ENCODE results near the gene SLC25A26.

Gene SLC25A26

DNA sequence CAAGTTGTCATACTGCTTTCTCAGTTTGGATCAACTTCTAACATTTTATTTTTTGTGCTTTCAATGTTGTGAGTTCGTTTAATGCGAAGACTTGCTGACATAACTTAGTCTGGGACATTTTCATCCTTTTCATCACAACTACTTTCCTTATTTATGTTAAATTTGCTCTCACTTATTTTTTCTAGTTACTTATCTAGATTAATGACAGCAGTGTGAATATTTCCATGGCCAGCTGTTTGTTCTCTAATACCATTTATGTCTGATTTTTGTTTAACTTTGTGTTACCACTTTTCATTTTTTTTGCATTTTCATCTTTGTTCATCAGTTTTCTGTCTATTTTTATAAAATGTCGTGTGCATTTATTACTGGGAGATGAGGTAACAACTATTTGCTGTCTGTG lies 6.2 kb downstream of the SLC25A26 start:
- DNase-seq (ENCODE audit: low spot score) = no peak

DNA sequence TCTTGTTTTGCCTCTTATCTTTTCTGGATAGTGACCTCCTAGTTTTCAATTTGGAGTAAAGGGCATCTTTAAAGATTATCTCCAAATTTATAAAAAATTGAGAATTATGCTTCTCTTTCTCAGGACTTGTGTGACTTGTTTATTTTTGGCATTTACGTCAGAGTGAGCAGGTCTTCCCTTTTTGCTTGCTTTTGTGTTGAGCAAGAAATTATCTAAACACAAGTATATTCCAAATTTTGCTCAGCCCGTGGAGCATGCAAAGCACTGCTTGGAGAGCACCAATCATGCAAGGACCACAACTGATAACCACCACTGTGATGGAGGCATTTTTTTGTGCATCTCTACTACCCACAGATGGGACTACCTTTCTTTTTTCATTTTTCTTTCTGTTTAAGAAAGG lies 7.1 kb downstream of the SLC25A26 start:
- no peak for DNase-seq (ENCODE audit: low spot score)

DNA sequence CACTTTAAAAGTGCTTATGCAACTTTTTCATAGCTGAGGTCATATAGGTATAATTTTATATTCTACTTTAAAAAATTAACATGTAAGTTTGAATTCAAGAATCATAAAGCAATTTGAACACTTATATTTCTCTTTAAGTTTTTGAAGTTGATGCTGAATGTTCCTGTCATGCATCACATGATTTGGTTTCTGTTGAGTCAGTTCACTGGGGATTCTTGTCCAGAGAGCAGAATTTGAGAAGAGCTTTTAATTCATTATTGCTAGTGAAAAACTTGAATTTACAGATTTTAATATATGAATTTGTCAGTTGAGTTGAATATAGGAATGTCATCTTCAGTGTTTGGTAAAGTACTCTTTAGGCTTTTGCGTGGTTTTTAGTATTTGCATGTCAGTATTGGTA lies 7.9 kb downstream of the SLC25A26 start:
- no peak for DNase-seq (ENCODE audit: low spot score)

DNA sequence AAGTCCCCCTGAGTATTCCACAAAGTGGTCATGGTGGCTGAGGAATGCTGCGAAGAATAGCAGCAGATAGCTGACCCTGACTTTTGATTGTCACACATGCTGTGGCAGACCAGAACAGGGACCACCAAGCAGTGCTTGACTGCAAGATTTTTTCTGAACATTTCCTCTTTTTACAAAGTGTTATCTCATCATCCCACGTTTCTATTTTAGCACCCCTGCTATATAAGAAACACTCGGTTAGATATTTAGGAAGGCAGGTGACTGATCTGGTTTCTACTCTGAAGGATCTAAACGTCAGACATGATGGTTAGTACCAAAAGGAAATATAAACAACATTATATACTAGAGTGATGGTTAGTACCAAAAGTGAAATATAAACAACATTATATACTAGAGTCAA lies 9.1 kb downstream of the SLC25A26 start:
- DNase-seq (ENCODE audit: low spot score) = no peak

DNA sequence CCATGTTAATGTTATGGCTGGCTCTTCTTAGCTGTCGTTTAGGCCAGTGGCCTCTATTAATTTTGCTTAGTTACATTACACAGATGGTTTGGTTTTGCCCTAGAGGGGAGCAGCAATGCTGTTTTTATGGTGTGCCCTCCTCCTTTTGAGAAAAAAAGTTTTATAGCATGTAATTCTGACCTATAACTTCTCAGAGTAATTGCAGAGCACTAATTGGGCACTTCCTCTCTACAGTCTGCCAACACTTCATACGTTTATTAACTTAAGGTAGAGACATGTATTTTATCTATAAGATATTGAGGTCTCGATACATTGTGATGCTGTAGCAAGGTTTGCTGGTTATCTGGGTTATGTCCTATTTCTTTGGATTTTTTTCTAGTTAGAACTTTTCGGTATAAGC lies 12.2 kb downstream of the SLC25A26 start:
- DNase-seq (ENCODE audit: low spot score) = no peak

DNA sequence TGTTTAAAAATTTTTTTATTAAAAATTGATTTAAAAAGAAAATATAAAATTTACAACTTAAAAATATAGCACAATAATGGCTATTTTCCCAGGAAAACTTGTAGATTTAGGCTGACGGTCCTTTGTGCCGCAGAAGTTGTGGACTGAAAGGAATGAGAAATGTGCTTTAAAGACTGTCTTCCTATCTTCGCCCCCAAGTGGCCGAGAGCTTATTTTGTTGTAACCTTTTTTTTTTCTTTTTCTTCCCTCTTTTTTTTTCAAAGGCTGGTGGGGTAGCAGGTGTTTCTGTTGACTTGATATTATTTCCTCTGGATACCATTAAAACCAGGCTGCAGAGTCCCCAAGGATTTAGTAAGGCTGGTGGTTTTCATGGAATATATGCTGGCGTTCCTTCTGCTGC lies 15.5 kb downstream of the SLC25A26 start:
- DNase-seq (ENCODE audit: low spot score) = no peak

DNA sequence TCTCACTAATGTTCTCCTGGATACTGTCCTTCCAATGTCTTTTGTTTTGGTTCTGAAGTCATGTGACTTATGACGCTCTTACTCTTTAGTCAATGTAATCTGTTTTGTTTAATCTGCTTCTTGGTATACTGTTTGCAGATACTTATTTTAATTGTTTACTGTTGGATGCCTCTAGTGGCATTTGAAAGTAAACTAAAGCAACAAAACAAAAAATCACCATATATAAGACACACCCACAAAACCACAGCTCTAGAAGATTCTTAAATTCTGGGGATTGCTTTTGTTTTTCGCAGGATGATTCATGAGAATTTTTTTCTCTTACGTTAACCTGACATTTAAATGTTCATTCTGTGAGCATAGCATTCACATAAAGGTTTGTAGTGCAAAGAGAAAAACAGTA lies 16.8 kb downstream of the SLC25A26 start:
- DNase-seq (ENCODE audit: low spot score) = no peak

DNA sequence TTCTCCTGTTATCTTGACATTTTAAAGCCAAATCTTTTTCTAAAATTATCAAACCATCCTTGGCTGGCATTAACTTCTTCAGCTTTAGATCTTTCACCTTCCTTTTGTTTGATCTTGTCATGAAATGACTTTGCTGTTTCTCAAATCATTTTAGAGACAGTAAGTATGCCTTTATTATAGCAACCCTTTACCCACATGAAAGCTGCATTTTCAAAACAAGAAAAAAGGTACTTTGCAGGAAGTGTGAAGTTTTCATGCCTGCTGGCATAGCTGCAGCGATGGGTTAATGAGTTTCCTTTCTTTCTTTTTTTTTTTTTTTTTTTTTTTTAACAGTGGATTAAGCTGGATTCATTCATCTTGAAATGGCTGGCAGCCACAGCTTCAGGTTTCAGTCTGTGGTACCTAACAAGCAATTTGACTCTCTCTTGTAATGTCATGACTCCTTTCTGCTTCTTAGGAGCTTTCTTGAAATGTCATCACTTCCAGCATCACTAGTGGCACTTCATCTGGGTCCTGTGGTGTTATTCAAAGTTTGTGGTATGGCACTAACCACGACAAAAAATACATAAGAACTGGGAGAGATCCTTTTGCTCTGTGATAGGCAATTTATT lies 18.8 kb downstream of the SLC25A26 start:
- DNase-seq (ENCODE audit: low spot score) = no peak

DNA sequence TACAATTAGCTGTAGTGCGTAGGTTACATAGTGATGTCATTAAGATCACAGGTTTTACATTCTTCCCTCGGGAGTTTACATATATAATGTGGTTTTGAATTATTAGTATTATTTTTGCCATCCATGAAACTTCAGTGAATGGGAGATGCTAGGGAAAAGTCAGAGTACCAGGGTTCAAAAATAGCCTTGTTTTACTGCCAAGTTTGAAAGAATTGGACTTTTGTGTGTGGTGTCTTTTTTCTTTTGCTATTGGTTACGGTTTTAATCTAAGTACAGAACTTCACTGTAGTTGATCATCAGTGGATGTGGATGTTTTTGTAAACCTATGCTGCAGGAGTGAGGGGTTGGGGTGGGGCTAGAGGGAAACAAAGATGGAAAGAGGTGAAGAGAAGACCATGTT lies 20.7 kb downstream of the SLC25A26 start:
- DNase-seq (ENCODE audit: low spot score) = no peak

DNA sequence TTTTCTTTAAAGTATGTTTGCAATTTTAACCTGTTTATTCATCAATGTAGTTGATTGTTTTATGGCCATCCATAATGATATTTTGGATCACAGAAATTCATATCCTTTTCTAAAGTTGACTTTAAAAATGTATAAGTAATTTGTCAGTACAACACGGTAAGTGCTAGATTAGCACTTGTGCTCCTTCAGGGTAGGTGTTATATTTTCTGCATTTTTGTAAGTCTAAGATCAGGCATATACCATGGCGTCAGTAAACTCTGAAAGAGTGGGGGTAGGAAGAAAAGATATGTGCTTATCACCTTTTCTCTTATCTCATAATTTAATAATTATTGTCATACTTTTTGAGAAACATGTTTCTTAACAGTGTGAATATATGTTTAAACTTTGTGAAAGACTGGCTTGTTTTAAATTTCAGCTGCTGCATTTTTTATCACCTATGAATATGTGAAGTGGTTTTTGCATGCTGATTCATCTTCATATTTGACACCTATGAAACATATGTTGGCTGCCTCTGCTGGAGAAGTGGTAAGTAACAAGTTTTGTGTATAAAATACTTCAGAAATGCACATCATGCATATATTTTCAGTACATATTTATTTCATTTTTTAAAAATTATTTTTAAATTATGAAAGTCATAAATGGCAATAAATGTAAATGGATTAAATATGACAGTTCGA lies 22.1 kb downstream of the SLC25A26 start:
- DNase-seq (ENCODE audit: low spot score) = no peak

DNA sequence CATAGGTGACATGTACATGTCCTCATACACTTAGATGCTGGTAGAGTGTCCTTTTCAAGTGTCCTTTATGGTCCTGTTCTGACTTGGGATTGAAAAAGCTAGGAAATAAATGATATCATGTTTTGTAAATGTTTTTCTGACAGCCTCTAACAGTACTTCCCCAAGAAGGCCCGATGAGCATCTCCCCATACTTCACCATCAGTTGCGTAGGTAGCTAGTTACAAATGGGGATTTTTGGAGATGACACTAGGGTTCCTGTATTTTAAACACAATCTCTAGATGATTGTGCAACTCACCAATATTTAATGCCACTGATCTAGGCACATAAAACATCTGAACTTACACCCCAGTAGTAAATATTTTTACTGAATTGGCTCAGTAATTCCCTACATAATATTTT lies 27.8 kb downstream of the SLC25A26 start:
- DNase-seq (ENCODE audit: low spot score) = no peak

DNA sequence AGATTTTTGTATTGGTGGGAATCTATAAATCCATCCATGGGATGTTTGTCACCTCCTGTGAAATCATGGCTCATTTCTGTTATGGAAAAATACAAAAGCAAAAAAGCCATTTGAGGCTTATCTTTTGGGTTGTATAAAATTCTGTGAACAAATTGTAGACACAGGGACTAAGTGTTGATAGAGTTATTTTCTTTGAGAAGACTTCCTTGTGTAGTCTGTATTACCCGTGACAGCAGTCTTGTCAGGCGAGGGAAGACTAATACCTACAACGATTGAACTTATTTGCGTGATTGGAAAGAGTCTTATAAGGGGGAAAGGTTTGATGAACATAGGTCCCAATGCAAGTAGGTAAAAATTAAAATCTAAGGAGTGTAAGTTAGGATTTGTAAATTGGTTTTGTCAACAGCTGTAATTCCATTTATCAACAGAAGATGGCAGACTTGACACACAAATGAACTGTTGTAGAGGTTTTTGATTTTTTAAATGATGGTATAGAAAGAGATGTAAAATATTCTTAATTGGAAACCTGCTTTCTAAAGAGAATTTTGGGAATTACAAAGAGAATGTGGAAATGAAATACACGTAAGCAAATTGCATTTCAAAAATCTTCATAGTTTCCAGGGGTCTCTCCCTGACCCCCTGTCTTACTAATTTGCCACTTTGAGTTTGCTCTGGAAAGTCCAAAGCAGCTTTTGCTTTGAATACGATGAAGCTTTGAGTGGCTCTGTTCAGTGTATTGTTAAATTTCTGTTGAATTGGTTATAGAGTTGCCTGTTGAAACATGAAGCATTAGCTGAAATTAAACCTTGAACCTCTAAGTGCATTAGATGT lies 33.2 kb downstream of the SLC25A26 start:
- no peak for DNase-seq (ENCODE audit: low spot score)

DNA sequence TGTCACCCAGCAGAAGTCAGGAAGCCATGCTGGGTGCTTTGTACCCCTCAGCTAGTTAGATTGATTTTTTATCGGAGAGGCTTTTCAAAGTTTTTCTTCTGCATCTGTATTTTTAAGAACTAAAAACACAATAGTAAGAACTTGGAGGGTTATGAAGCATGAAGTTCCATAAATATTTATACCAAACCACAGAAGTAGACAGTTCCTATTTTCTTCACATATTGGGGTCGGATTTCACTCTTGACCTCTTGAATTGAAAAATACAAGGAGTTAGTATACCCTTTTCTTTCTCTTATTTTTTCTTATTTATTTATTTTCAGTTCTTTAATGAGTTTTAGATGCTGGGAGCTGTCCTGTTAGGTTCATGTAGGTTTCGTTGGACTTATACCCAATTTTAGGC lies 35.1 kb downstream of the SLC25A26 start:
- no peak for DNase-seq (ENCODE audit: low spot score)

DNA sequence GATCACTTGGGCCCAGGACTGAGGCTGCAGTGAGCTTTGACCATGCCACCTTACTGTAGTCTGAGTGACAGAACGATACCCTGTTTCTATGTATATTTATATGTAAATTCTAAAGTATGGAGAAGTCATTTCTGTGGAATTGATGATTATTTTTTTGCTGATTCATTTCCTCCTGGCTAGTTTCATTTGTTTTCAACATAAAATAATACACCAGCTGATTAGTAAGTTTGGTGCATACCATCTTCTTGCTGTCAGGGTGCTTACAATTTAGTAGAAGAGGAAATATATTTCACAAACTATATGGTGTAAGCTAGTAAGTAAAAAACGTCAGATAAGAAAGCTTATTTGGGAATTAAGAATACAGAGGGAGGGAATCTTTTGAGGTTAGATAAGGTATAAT lies 36.0 kb downstream of the SLC25A26 start:
- DNase-seq (ENCODE audit: low spot score) = no peak

DNA sequence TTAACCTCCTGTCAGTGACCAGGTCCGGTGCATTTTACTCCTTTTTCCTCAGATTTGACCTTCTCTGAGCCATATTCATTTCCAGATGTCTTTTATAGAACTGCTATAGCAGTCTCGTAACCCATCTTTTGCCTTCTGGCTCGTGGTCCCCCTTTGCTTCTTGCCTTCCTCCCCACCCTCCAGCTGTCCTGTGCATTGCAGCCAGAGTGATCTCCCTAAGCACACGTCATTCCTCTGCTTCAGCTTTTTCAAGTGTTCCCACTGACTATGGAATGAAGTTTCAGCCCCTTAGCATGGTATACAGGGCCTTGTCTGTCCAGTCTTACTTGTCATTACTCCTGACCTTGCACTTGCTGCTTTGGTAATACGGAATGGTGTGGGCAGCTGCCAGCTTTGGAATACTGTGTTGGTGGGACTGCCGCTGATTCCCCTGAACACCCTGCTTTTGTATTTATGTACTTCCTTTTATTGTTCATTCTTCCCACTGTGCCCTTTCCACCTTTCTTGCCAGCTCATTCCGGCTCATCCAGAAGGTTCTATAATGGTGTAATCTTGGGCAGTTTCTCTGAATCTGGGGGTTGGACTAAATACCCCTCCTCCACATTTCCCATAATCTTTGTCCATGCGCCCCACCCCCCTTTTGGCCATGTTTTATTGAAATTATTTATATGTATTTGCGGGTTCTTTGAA lies 38.9 kb downstream of the SLC25A26 start:
- DNase-seq (ENCODE audit: low spot score) = no peak

DNA sequence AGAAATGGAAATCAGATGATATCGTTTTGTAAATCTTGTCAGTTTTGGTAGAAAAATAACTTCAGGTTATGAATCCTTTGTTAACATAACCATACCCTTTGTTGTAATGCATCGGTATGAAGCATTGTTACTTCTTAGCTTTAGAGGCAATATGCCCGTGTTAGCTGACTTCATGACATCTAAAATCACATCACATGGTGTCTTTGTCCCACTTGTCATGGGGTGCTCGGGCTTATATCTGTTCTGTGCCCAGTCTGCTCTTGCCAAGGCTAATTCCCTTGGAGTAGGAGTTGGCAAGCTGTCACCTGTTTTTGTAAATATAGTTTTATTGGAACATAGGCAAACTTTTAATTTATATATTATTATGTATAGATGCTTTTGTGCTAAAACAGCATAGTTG lies 39.6 kb downstream of the SLC25A26 start:
- DNase-seq (ENCODE audit: low spot score) = no peak

DNA sequence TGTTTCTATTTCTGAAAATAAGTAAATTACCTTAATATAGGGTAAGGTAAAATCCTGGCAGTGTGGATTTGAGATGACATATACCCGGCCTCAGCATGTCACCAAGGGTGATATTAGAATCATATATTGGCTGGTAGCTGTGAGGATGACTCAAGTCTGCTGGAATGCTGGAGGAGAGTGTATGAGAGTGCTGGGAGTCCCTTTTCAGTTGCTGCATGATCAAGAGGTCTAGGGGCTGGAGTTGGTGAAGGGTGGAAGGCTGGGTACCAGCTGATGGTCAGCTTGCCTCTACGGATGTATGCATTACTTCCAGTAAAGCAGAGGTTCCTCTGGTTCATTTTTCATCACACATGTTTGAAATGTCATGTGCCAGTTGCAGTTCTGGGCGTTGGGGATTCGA lies 40.6 kb downstream of the SLC25A26 start:
- no peak for DNase-seq (ENCODE audit: low spot score)

DNA sequence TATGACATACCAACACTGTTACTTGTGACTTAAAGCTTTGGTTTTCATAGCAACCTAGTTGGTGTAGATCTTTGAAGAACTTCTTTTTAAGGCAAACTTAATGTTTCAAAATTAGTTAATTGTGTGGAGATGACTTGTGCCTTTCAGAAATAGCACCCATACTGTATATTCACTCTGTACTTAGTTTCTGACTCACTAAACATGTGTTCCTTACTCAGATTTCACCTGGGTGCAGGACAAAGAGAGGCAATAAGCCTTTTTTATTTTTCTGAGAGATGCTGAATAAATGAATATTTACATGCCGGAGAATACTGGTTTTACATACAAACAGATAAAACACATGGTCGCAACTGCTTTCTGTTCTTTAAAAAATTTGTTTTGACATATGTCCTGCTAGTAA lies 44.8 kb downstream of the SLC25A26 start:
- no peak for DNase-seq (ENCODE audit: low spot score)

DNA sequence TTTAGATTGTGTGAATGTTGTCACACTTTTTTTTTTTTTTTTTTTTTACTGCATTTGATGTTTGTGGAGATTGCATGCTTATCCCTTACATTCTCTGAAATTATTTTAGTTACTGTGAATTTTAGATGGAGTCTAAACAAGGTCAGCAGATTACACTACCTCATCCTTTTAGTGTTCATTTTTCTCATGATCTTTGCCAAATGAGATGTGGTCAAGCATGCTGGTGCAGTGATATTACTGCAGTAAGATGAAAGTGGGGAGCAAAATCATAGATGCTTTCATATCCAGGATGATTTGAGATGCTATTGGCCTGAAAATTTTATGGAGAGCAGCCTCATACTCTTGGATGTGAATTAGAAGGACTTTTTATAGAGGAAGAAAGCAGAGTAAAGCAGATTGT lies 45.8 kb downstream of the SLC25A26 start:
- no peak for DNase-seq (ENCODE audit: low spot score)

DNA sequence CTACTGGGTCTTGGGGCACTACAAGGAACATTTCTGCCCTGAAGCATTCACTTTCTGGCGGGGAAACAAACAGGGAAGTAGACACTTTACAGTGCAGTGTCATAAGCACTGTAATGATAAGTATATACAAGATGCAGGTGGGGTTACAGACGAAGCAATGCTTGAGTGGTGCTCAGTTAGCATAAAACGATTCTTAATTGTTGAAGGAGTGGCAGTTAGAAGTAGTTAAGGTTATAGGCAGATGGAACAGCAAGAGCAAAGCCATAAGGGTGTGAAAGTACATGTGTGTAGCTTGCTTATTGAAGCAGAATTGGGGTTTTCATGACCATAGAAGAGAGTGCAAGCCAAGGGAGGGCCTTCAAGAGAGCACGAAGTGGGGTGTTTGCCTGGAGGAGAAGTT lies 46.2 kb downstream of the SLC25A26 start:
- no peak for DNase-seq (ENCODE audit: low spot score)

DNA sequence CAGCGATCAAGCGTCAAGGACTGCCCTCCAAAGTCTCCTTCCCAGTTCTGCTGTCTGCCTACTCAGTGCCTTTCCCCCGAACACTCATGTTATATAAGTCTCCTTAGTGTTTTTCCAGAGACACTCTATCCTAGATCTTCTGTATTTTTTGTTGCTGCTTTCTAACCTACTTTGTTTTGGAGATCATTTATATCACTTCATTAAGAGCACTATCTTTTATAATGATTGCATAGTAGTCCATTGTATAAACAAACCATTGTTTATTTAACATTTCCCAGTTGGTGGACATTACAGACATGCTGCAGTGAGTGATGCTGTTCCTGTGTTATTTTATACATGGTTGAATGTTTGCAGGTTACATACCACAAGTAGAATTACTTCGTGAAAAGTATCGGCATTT lies 47.1 kb downstream of the SLC25A26 start:
- no peak for DNase-seq (ENCODE audit: low spot score)

DNA sequence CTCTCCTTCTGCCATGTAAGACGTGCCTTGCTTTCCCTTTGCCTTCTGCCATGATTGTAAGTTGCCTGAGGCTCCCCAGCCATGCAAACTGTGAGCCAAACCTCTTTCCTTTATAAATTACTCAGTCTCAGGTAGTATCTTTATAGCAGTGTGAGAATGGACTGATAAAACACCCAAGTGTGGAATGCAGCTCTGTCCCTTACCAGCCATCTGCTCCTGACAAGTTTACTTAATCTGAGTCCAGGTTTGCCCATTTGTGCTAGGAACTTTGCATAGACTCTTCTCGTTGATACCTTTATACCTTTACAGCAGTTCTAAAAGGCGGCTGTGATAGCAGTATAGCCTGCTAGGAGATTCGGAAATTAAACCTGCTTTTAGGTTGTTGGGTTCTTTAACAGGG lies 48.1 kb downstream of the SLC25A26 start:
- no peak for DNase-seq (ENCODE audit: low spot score)

DNA sequence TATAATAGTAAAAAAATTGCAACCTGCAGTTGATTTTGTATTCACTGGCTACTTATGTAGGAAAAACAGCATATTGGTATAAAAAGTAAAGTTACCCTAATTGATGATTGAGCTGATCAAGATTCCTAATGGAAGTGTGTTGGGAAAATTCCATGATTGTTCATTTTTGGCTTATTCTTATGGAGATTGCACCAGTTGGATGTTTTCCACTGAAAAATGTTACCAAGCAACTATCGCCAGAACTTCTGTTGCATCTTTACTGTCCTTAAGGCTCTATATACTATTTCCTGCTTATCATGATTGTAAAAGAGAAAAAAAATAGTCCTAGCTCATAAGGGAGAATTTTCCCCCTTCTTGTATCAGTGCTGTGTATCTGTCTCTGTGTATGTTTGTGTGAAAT lies 48.6 kb downstream of the SLC25A26 start:
- DNase-seq (ENCODE audit: low spot score) = no peak
